Esophagus muscularis mucosa (tissue), 4 donors: ENCODE data around the gene GINS1. TPM values are rescaled to one million over a fixed set of nuclear protein-coding genes. Genes with fewer than 3 reads are reported as not detected.
"Not testable (repeated sequence)": the region's sequence is repeated elsewhere in the genome, so short reads cannot be mapped to it uniquely, and the experiment has no call there.

Experiments used
- DNase-seq: peaks from one replicate; pipeline ENCODE4 v3.0.0-alpha.2; 2017; ENCODE audit errors: extremely low spot score
- H3K27ac ChIP-seq, 4 donors: fragments of 200-600 bp; sonication (generic); replicated peaks in 1 of 4; 1 replicate in 3 of 4; 2 replicates in 1 of 4; pipeline ENCODE4 v1.5.1; 2016 to 2019; ENCODE audit warnings: mild to moderate bottlenecking in 1 of 4
- H3K27me3 ChIP-seq, 4 donors: fragments of 200-600 bp; sonication (generic); one replicate each; pipeline versions ENCODE4 v1.5.1 to v1.6.0; 2016 to 2019
- H3K36me3 ChIP-seq, 4 donors: fragments of 200-600 bp; sonication (generic); one replicate each; pipeline ENCODE4 v1.5.1; 2016 to 2019
- H3K4me1 ChIP-seq, 4 donors: fragments of 200-600 bp; sonication (generic); one replicate each; pipeline ENCODE4 v1.5.1; 2016 to 2019
- H3K4me3 ChIP-seq, 4 donors: fragments of 200-600 bp; sonication (generic); 1 replicate in 2 of 4; 2 replicates in 2 of 4; pipeline ENCODE4 v1.5.1; 2016 to 2019; ENCODE audit warnings: mild to moderate bottlenecking in 4 of 4, moderate library complexity in 1 of 4
- H3K9me3 ChIP-seq, 4 donors: fragments of 200-600 bp; sonication (generic); 1 replicate in 3 of 4; 2 replicates in 1 of 4; pipeline ENCODE4 v1.5.1; 2016 to 2019
- CTCF ChIP-seq, 3 experiments: fragments of 200-600 bp in 2 of 3; fragments of 450-650 bp in 1 of 3; sonication (generic) in 2 of 3; IDR thresholded peaks; one replicate each; pipeline ENCODE4 v1.5.1; 2017 to 2019; ENCODE audit warnings: antibody characterized with exemption in 3 of 3, mild to moderate bottlenecking in 2 of 3, moderate library complexity in 1 of 3
- EP300 ChIP-seq: sonication (generic); formaldehyde crosslinking; IDR thresholded peaks from one replicate; pipeline ENCODE4 v1.6.1; 2017; ENCODE audit warnings: antibody characterized with exemption
- POLR2A ChIP-seq: fragments of 450-650 bp; IDR thresholded peaks from one replicate; pipeline ENCODE4 v1.6.1; 2017; ENCODE audit warnings: antibody characterized with exemption, moderate library complexity, mild to moderate bottlenecking, low read depth
- POLR2AphosphoS5 ChIP-seq, 2 donors: sonication (generic); formaldehyde crosslinking; IDR thresholded peaks; one replicate each; pipeline ENCODE4 v1.6.1; 2017; ENCODE audit warnings: antibody characterized with exemption in 2 of 2
- WGBS: methylation state at CpG from one replicate; pipeline ENCODE4 v1.1.5; 2018; 5-methylcytosine and 5-hydroxymethylcytosine counted together
- intact Hi-C: fragments of 100-400 bp; cut with DNase I; formaldehyde crosslinking; loops from one replicate; pipeline ENCODE4 v1.15.1; 2023
- total RNA-seq, 4 donors: library from RNA; depleted of rRNA; stranded (reverse); fragments of >200 nt; gene quantifications; one replicate each; pipeline versions ENCODE4 v1.1.0 to v1.2.1, GENCODE V29; 2016

GINS1 gene
- total RNA-seq, 4 donors from 2014 or later: 0.33 to 0.63 (median 0.47) TPM

GRCh38 chr20:25399037-25399430 is 8.4 kb upstream of the GINS1 start:
- Histone ChIP-seq H3K4me1 (peaks cover 0 to 4% (median 0%) of the 10 kb centered on the region in 4 donors), H3K9me3 (peaks cover 0 to 25% (median 18%) of the 10 kb centered on the region in 4 donors), H3K27ac (no peak overlapping the region), H3K36me3 (no peaks in the 10 kb centered on the region), H3K4me3 (no peak overlapping the region), H3K27me3 (no peaks in the 10 kb centered on the region)
- intact Hi-C loops: loop anchor here (5.0 kb wide), 3 partner anchors 87 to 332 kb away; no protein-coding TSS in a partner anchor
- DNase-seq: no peak
- 19% methylated on average over 5 of the region's 5 CpGs for WGBS
- no peak for TF ChIP-seq POLR2AphosphoS5 (IDR thresholded peaks at IDR 0.05)
- peak; percentile 50 to 66 (median 65) for TF ChIP-seq CTCF (IDR thresholded peaks at IDR 0.05)

- not testable (repeated sequence) for H3K4me3 ChIP-seq, H3K4me1 ChIP-seq, H3K27me3 ChIP-seq, H3K27ac ChIP-seq, DNase-seq, H3K36me3 ChIP-seq
- intact Hi-C loops: loop anchor here (5.0 kb wide), 1 partner anchor 413 kb away; no protein-coding TSS in a partner anchor
- 89% methylated on average over 7 of the region's 11 CpGs for WGBS
- peaks cover 0 to 26% (median 18%) of the 10 kb centered on the region in 4 donors for H3K9me3 ChIP-seq
These were observed 7.2 kb upstream of the GINS1 start for GRCh38 chr20:25400291-25400732.

GRCh38 chr20:25402583-25402982 is 4.9 kb upstream of the GINS1 start:
- Histone ChIP-seq H3K9me3 (peaks cover 0 to 26% (median 18%) of the 10 kb centered on the region in 4 donors), H3K27ac (no peak overlapping the region), H3K4me1 (peaks cover 0 to 11% (median 3%) of the 10 kb centered on the region in 4 donors), H3K27me3 (no peaks in the 10 kb centered on the region), H3K4me3 (no peak overlapping the region), H3K36me3 (no peaks in the 10 kb centered on the region)
- no peak for DNase-seq
- TF ChIP-seq POLR2AphosphoS5 (IDR thresholded peaks at IDR 0.05): no peak
- no peak for TF ChIP-seq EP300
- no peak for TF ChIP-seq CTCF (IDR thresholded peaks at IDR 0.05)
- TF ChIP-seq POLR2A: no peak
- 96% methylated on average over 7 of the region's 7 CpGs for WGBS
- intact Hi-C loops: loop anchor here (5.0 kb wide), 1 partner anchor 415 kb away; no protein-coding TSS in a partner anchor

GRCh38 chr20:25408170-25408547 is 686 bp downstream of the GINS1 start:
- intact Hi-C loops: no loop called here
- H3K4me1 ChIP-seq: peaks cover 7 to 17% (median 12%) of the 10 kb centered on the region in 4 donors
- TF ChIP-seq POLR2AphosphoS5 (IDR thresholded peaks at IDR 0.05) (no peak), POLR2A (no peak), EP300 (no peak), CTCF (IDR thresholded peaks at IDR 0.05) (no peak)
- no peaks in the 10 kb centered on the region for H3K27me3 ChIP-seq
- H3K9me3 ChIP-seq: peaks cover 0 to 9% (median 3%) of the 10 kb centered on the region in 4 donors
- peak overlapping the region; percentile 59 to 69 (median 65) for H3K4me3 ChIP-seq
- no peak for DNase-seq
- peak overlapping the region in 1 of 4 donors; percentile 58 for H3K27ac ChIP-seq
- 0% methylated on average over 4 of the region's 4 CpGs for WGBS
- no peaks in the 10 kb centered on the region for H3K36me3 ChIP-seq

- intact Hi-C loops: no loop called here
- H3K27me3 ChIP-seq: no peaks in the 10 kb centered on the region
These were observed 1.4 kb downstream of the GINS1 start for GRCh38 chr20:25408890-25409289.

More at GRCh38 chr20:25408890-25409289, 1.4 kb downstream of the GINS1 start:
- DNase-seq: no peak
- no peak for TF ChIP-seq POLR2AphosphoS5 (IDR thresholded peaks at IDR 0.05)
- no peak for TF ChIP-seq CTCF (IDR thresholded peaks at IDR 0.05)
- no peak for TF ChIP-seq EP300
- no peak for TF ChIP-seq POLR2A
- Histone ChIP-seq H3K9me3 (peaks cover 0 to 2% (median 0%) of the 10 kb centered on the region in 4 donors), H3K4me3 (no peak overlapping the region), H3K4me1 (peaks cover 7 to 17% (median 12%) of the 10 kb centered on the region in 4 donors), H3K27ac (no peak overlapping the region), H3K36me3 (no peaks in the 10 kb centered on the region)
- WGBS: 86% methylated on average over 5 of the region's 5 CpGs
